Neural crest cell (in vitro differentiated cells): ENCODE measurements around the gene IL12RB1. TPM values are rescaled to one million over a fixed set of nuclear protein-coding genes. Genes with fewer than 3 reads are reported as not detected.
A peak's percentile ranks its signal among the peaks of the same experiment; 100 is the strongest.
"Not testable (repeated sequence)": the region's sequence is repeated elsewhere in the genome, so short reads cannot be mapped to it uniquely, and the experiment has no call there.

ENCODE experiments used
- DNase-seq: peaks from one replicate; pipeline ENCODE4 v3.0.0; 2021; ENCODE audit warnings: low read depth, mixed read lengths, low spot score
- H3K27ac Mint-ChIP-seq: one replicate; pipeline ENCODE4 v1.8.0; 2021; ENCODE audit warnings: mild to moderate bottlenecking, mixed read lengths; ENCODE audit not compliant: unreplicated experiment
- H3K27me3 Mint-ChIP-seq: 2 replicates; pipeline ENCODE4 v1.8.0; 2021; ENCODE audit warnings: low read depth, mild to moderate bottlenecking, mixed read lengths
- H3K36me3 Mint-ChIP-seq: 2 replicates; pipeline ENCODE4 v1.8.0; 2021; ENCODE audit warnings: low read depth, mild to moderate bottlenecking, mixed read lengths
- H3K4me1 Mint-ChIP-seq: 2 replicates; pipeline ENCODE4 v1.8.0; 2021; ENCODE audit warnings: mixed read lengths
- H3K4me3 Mint-ChIP-seq: one replicate; pipeline ENCODE4 v1.8.0; 2021; ENCODE audit warnings: mild to moderate bottlenecking, mixed read lengths
- H3K9me3 Mint-ChIP-seq: 2 replicates; pipeline ENCODE4 v1.8.0; 2021; ENCODE audit warnings: mixed read lengths
- total RNA-seq: library from RNA; stranded (reverse); gene quantifications from 2 replicates; pipeline ENCODE4 v1.2.1, GENCODE V29; 2021
- TF ChIP-seq, protein P1 (sequence below): fragments of 200-600 bp; sonication (generic); conservative IDR thresholded peaks from 2 replicates; pipeline ENCODE4 v1.5.0; 2021; ENCODE audit warnings: antibody characterized with exemption, mild to moderate bottlenecking

IL12RB1 gene
- total RNA-seq, 1 donor from 2014 or later = not detected

DNA sequence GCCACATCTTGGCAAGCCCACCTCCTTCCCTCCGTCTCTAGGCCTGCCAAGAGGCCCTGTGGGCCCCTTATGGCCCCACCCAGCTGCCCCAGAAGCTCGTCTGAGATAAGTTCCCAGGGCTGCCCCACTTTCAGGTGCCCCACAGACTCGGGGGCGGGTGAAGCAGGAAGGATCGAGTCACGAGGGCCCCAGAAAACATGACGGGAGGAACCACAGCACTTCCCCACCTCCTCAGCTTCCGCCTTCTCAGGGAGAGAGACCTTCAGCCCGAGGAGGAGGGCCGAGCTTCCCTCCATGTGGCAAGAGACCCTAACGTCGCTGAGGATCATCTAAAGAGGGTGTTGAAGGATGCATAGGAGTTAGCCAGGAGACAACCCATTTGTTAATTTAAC is 4.5 kb upstream of the IL12RB1 start:
- Mint-ChIP-seq H3K36me3 (no peaks in the 10 kb centered on the region), H3K27ac (no peak overlapping the region), H3K27me3 (peaks cover 8% of the 10 kb centered on the region), H3K4me1 (peaks cover 20% of the 10 kb centered on the region), H3K9me3 (no peaks in the 10 kb centered on the region), H3K4me3 (no peak overlapping the region)
- DNase-seq = no peak
- TF ChIP-seq, protein P1, sequence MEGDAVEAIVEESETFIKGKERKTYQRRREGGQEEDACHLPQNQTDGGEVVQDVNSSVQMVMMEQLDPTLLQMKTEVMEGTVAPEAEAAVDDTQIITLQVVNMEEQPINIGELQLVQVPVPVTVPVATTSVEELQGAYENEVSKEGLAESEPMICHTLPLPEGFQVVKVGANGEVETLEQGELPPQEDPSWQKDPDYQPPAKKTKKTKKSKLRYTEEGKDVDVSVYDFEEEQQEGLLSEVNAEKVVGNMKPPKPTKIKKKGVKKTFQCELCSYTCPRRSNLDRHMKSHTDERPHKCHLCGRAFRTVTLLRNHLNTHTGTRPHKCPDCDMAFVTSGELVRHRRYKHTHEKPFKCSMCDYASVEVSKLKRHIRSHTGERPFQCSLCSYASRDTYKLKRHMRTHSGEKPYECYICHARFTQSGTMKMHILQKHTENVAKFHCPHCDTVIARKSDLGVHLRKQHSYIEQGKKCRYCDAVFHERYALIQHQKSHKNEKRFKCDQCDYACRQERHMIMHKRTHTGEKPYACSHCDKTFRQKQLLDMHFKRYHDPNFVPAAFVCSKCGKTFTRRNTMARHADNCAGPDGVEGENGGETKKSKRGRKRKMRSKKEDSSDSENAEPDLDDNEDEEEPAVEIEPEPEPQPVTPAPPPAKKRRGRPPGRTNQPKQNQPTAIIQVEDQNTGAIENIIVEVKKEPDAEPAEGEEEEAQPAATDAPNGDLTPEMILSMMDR = no peak

DNA sequence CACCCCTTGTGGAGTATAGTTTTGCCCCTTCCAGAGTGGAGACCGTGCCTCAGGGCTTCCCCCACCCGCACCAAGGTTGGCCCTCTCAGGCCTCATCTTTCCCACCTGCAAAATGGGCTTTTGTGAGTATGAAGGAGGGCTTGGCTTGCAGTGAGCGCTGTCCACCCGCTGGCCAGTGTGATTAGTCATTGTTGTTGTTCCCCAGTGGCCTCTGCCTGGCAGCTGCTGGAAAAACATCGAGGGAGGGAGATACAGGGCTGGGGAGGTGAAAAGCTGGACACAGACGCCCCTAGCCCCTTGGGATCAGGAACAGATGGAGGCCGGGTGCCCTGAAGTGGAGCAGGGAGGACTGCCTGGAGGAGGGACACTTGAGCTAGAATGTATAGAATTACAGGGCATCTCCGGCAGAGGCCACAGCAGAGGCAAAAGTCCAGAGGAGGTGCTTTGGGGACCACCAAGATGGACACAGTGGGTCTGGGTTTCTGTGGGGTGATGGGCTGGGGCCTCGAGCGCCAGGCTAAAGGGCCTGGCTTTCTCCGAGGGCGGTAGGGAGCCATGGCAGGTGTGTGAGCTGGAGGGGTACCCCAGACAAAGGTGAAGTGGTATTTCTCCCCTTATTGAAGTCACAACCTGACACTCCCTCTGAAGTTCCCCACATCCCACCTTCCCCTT is 3.9 kb upstream of the IL12RB1 start:
- H3K36me3 Mint-ChIP-seq = no peaks in the 10 kb centered on the region
- H3K9me3 Mint-ChIP-seq = no peaks in the 10 kb centered on the region
- no peak overlapping the region for H3K27ac Mint-ChIP-seq
- H3K4me3 Mint-ChIP-seq = no peak overlapping the region
- no peak for DNase-seq
- H3K4me1 Mint-ChIP-seq = peaks cover 20% of the 10 kb centered on the region
- TF ChIP-seq, protein P1 = no peak
- peaks cover 6% of the 10 kb centered on the region for H3K27me3 Mint-ChIP-seq

DNA sequence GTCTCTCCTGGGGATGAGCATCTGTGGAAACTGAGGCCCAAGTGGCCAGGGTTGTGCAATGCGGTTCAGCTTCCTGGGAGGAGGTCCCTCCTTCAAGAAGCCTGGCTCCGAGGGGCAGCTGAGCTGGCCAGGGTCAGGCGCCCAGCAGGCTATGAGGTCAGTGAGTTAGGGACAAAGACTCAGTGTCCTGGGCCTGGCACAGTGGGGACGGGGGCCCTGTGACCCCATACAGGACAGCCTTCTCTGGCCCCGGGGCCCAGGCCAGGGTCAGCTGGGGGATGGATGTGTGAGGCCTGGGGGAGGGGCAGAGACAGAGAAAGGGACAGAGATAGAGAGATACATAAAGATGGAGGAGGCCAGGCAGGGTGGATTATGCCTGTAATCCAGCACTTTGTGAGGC is 3.0 kb upstream of the IL12RB1 start:
- H3K36me3 Mint-ChIP-seq = no peaks in the 10 kb centered on the region
- no peaks in the 10 kb centered on the region for H3K9me3 Mint-ChIP-seq
- no peak overlapping the region for H3K4me3 Mint-ChIP-seq
- peaks cover 20% of the 10 kb centered on the region for H3K4me1 Mint-ChIP-seq
- TF ChIP-seq, protein P1 = no peak
- DNase-seq = peak; percentile 23
- peaks cover 2% of the 10 kb centered on the region for H3K27me3 Mint-ChIP-seq
- peak overlapping the region; percentile 93 for H3K27ac Mint-ChIP-seq

DNA sequence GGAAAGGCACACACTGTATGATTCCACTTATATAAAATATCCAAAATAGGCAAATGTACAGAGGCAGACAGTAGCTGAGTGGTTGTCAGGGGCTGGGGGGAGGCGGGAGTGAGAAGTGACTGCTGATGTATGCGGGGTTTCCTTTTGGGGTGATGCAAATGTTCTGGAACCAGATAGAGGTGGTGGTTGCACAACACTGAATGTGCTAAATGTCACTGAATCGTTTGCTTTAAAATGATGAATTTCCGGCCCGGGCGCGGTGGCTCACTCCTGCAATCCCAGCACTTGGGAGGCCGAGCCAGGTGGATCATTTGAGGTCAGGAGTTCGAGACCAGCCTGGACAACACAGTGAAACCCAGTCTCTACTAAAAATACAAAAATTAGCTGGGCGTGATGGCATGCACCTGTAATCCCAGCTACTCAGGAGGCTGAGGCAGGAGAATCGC is 2.4 kb upstream of the IL12RB1 start:
- not testable (repeated sequence) for H3K36me3 Mint-ChIP-seq, H3K27me3 Mint-ChIP-seq, H3K9me3 Mint-ChIP-seq, DNase-seq, H3K4me3 Mint-ChIP-seq
- H3K27ac Mint-ChIP-seq = peak overlapping the region; percentile 59
- peaks cover 20% of the 10 kb centered on the region for H3K4me1 Mint-ChIP-seq

DNA sequence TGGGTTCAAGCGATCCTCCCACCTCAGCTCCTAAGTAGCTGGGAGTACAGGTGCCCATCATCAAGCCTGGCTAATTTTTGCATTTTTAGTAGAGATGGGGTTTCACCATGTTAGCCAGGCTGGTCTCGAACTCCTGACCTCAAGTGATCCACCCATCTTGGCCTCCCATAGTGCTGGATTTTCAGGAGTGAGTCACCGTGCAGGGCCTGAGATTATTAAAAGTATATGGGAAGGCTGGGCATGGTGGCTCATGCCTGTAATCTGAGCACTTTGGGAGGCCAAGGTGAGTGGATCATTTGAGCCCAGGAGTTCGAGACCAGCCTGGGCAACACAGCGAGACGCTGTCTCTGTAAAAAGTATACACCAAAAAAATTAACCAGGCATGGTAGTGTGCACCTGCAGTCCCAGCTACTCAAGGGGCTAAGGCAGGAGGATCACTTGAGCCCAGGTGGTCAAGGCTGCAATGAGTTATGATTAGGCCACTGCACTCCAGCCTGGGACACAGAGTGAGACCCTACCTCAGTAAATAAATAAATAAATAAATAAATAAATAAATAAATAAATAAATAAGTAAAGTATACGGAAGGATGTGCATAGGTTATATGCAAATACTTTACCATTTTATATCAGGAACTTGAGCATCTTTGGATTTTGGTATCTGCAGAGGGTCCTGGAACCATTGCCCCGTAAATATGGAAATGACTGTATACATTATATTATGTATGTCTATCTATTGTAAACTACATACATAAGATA is 854 bp downstream of the IL12RB1 start:
- peaks cover 17% of the 10 kb centered on the region for H3K4me1 Mint-ChIP-seq
- H3K36me3 Mint-ChIP-seq = no peaks in the 10 kb centered on the region
- DNase-seq = no peak
- no peak overlapping the region for H3K27ac Mint-ChIP-seq
- TF ChIP-seq, protein P1 = no peak
- peaks cover 9% of the 10 kb centered on the region for H3K9me3 Mint-ChIP-seq
- H3K27me3 Mint-ChIP-seq = peaks cover 6% of the 10 kb centered on the region
- no peak overlapping the region for H3K4me3 Mint-ChIP-seq
